PFSK-1 (cell line): ENCODE measurements around the gene OSGEP.

ENCODE experiments used
- FOXP2 ChIP-seq: optimal IDR thresholded peaks from 2 replicates; pipeline ENCODE3; 2011; ENCODE audit warnings: borderline replicate concordance, control low read depth, inconsistent platforms; ENCODE audit not compliant: insufficient read depth; ENCODE audit errors: extremely low read length, extremely low read depth
- POLR2AphosphoS5 ChIP-seq: IDR thresholded peaks from 2 replicates; pipeline ENCODE4 v1.6.1; 2012; ENCODE audit warnings: low read depth, mild to moderate bottlenecking, control low read depth, low read length, moderate library complexity
- SIN3A ChIP-seq: IDR thresholded peaks from 2 replicates; pipeline ENCODE4 v1.6.1; 2012; ENCODE audit warnings: mild to moderate bottlenecking, low read length, moderate library complexity, borderline replicate concordance; ENCODE audit not compliant: insufficient read depth
- TAF1 ChIP-seq: IDR thresholded peaks from 2 replicates; pipeline ENCODE4 v1.6.1; 2012; ENCODE audit warnings: low read length, control low read depth, borderline replicate concordance; ENCODE audit not compliant: insufficient read depth

DNA sequence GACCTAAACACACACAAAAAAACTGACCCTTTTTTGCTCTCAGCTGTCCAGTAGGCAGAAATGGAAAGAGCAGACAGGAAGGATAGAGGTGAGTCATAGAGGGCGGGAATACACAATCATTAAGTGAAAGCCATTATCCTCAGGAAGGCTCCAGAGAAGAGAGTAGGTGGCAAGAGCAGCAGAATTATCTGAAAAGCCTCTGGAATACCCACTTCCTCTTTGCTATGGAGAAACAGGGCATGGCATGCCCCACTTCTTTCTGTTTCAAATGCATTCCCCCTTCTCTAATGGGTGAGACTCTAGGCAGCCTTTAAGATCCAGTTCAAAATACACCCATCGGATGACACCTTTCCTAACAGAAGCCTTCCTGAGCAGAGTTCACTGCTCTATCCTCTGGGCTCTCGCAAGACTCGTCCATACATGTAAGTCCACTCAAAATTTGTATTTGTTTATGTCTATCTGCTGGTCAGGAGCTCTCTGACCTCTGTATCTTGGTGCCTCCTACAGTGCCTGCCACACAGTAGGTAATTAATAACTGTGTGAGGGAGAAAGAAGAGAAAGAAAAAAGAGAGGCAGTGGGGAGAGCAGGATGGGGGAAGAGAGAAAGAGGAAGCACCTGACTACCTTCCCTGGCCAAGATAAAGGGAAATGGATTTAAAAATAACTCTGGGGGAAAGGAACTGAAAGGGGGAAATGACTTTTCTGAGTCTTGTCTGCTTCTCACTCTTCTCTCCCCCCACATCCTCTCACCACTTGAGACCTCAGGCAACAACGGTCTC, 27.2 kb downstream of the OSGEP start:
- TF ChIP-seq TAF1 (no peak), SIN3A (no peak), POLR2AphosphoS5 (no peak), FOXP2 (no peak)
